Stimulated activated CD8-positive, alpha-beta memory T cell treated with anti-CD3 and anti-CD28 coated beads, Interleukin-2, amount 100 ng/mL, for 48 hours (primary cell): ENCODE results near the gene KCNQ2.
A peak's percentile ranks its signal among the peaks of the same experiment; 100 is the strongest.
"Not testable (repeated sequence)": the region's sequence is repeated elsewhere in the genome, so short reads cannot be mapped to it uniquely, and the experiment has no call there.

ENCODE experiments used
- DNase-seq, 2 donors: peaks; one replicate each; pipeline ENCODE4 v3.0.0-alpha.2; 2020; ENCODE audit warnings: low read depth in 2 of 2

KCNQ2 gene

DNA sequence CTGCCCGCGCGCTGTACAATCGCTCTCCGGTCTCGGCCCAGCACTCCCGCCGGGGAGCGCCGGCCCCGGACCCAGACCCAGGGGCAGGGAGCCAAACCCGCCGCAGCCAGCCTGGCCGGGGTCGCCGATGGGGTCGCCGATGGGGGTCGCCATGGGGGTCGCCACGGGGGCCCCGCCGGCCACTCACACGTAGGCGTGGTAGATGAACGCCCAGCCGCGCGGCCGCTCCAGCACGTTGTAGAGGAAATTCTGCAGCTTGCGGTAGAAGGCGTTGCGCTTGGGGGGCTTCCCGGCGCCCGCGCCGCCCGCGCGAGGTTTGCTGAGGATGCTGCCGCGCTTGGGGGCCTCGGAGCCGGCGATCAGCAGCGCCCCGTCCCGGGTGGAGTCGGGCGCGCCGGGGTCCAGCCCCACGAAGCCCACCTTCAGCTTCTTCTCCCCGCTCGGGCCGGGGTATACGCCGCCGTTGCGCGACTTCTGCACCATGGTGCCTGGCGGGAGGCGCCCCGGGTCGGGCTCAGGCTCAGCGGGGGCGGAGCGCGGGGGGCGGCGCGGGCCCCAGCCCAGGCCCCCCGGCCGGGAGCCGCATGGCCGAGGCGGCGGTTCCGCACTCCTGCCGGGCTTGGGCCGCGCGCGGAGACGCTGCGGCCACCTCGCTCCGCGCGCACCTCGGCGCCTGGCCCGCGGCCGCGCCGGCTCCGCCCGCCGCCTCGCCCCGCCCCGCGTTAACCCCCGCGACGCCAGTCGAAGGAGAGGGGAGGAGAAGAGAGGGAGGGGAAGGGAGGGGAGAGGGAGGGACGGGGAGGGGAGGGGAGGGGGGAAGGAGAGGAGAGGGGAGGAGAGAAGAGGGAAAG, at the start of gene KCNQ2:
KCNQ2 (minus strand) TSS at position 675 of the 851 bp plus-strand sequence; CDS start at position 483, 192 bp downstream.
- no peak for DNase-seq

DNA sequence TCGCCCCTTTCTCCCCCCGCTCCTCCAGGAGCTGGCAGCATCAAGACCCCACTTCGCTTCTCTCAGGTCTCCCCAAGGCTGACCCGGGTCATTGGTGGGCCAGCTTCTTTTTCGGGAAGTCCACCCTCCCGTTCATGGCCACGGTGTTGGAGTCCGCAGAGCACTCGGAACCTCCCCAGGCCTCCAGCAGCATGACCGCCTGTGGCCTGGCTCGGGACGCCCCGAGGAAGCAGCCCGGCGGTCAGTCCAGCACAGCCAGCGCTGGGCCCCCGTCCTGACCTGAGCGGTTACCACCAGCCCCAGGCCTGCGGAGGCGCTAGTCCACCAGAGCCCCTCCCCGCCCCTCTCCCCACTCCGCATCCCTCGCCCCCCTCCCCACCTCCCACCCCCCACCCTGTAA, 49.1 kb upstream of the KCNQ2 start:
- no peak for DNase-seq

DNA sequence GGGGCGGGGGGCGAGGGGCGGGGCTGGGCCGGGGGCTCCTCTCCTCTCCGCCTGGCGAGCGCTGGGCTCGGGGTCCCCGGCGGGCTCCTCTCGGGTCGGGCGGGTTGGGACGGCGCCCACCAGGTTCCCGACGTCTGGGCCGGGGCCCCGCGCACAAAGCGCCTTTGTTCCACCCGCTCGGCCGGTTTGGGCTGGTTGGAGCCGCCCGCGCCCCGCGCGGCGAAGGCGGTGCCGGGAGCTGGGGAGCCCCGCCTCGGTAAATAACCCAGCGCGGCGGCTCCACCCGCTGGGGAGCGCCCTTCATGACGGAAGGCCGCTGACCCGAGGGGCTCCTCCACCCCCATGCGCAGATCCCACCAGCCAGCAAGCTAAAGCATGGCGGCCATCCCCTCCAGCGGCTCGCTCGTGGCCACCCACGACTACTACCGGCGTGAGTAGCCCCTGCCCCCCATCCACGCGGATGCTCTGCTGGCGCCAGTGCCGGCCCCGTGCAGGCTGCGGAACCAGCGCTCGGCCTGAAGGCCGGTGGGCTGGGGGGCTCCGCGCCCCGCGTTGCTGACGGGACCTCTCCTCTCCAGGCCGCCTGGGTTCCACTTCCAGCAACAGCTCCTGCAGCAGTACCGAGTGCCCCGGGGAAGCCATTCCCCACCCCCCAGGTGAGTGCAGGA, 48.6 kb upstream of the KCNQ2 start:
- DNase-seq, result peak; percentile 50 to 59

DNA sequence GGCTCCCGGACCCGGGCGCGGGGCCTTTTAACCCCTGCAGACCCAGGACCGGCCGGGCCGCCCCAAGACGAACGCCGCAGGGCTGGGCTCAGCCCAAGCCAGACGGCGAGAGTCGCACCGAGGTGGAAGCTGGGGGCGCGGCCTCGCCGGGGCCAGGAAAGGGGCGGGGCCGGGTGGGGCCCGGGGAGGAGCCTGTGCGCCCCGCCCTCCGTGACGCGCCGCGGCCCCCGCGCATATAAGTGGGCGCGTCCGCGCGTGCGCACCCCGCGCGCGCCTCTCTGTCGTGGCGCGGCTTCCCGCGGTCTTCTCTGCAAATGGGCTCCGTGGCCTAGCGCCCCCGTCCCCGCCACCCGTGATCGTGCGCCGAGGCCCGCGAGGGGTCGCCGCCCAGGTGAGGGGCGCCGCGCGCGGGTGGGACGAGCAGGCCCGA, 48.1 kb upstream of the KCNQ2 start, which contains the start of gene PPDPF:
PPDPF (plus strand) TSS at position 262 of the 430 bp plus-strand sequence. CDS start 544 bp downstream, outside the sequence.
- DNase-seq, result peak; percentile 66 to 76

DNA sequence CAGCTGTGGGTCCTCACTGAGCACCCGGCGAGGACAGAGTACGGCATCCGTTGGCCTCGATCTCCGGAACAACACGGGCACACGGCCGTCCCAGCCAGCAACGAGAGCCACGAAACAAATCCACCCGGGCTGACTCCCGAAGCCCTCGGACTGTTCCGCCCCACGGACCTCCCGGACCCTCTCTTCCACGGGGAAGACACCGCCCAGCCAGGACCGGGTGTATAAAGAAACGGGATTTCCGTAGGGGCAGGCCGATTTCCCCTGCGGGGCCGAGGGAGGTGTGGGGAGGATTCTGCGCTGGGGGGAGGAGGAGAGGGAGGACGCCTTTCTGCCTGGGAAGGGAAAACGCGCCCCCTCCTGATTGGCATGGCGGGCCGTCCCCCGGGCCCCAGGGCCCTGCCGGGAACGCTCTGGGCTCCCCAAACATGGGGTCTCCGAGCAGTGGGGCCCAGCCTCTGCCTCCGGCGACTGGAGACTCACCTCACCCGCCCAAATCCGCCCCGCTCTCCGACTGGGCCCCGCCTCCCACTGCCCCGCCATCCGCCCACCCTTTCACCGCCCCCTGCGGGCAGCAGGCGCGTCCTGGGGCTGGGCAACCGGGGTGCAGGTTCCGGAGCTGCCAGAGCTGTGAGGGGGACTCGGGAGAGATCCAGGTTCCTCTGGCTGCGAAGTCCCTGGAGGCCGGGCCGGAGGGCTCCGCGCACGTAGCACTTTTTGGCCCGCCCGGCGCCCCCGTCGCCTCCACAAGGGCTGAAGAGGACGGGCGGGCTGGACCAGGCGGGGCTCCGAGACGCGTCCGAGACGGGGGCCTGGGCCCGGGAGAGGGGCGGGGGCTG, 47.4 kb upstream of the KCNQ2 start:
- DNase-seq, result peak; percentile 49 to 51

DNA sequence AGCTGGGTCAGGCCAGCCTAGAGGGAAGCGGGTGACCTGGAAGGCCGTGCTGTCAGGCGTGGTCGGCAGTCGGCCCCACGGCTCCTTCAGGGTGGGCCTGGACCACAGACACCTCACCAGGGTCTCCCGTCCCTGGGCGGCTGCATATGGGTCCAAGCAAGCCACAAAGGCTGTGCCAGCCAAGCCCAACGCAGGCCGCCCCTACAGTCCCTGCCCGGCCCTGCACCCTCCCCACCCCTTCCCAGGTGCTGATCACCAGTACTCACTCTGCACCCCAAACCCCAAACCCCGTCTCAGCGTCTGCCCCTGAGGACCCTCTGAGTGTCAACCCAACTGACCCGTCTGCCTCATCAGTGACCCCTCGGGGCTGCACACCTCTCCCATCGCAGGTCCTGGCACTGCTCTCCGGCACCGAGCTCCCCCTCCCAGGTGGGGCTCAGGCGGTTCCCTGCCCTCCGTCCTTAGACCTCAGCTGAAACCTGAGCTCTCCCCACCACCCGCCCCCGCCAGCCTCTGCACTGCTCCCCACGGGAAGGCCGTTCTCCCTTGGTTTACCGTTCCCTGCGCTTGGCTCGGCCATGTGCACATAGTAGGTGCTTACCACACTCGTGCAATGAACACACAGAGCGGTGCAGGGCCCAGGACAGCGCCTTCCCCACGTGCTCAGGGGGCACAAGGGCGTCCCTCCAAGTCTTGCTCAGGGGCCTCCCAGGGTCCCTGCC, 46.7 kb upstream of the KCNQ2 start:
- no peak for DNase-seq

DNA sequence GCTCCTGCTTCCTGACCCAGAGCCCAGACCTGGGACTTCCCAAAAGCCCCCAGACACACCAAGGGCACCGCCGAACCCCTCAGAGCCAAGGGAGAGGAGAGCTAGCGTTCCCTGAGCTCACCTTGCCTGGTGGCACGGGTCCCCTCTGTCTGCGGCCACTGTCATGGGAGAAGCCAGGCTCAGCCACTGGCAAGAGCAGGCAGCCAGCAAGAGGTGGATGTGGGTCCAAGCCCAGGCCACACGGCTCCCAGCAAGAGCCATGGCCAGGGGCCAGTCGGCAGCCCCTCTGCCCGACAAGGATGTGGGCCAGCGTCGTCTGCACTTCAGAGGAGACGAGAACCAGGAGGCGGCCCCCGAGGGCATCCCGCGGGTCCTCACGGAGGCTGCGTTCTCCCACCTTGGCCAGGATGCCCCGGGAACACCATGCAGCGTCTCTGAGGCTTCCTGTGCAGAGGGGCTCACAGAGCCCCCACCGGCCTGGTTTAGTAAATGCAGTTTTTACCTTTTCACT, 46.0 kb upstream of the KCNQ2 start:
- DNase-seq, result no peak

DNA sequence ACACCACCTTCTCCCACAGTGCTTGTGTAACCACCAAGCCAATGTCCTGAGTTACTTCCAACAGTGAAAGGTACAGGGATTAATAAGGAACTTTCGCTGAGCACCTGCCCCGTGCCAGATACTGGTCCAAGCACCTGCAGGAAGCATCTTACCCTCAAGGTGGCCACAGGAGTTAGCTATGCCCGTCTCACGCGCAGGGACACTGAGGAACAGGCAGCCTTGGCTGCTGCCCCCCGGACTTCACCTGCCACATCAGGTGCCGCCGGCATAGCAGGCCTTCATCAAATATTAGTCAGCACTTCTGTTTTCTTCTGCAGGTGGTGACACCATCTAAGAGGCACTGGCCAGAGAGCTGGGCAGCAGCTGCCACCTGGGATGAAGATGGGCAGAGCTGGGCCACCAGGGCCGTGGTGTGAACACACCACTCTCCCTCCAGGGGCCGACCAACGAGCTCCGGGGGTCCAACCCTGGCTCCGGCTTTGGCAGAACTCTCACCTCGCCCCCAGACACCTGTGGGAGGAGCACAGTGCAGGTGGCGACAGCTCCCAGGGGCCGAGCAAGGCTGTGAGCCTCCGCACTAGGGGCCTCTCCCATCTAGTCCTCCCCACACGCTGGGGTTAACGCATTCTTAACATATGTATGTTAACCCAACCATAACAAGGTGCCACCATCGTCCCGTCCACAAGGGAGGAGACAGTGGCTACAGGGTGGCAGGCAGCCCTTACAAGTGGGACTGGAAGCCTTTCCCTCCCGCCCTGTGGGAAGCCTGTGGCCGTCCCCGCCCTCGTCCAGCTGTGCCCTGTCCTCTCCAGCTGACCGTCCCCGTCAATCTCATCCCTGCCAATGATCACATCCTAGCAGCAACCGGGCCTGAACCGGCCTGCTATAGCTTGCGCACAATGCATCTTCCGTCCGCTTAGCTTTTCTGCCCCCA, 45.2 kb upstream of the KCNQ2 start:
- no peak for DNase-seq

DNA sequence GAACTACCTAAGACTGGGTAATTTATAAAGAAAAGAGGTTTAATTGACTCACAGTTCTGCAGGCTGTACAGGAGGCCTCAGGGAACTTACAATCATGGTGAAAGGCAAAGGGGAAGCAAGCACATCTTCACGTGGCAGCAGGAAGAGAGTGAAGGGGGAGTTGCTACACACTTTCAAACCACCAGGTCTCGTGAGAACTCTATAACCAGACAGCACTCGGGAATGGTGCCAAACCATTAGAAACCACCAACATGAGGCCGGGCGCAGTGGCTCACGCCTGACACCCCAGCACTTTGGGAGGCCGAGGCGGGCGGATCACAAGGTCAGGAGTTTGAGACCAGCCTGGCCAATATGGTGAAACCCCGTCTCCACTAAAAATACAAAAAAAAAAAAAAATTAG, 42.1 kb upstream of the KCNQ2 start:
- DNase-seq, result not testable (repeated sequence)

DNA sequence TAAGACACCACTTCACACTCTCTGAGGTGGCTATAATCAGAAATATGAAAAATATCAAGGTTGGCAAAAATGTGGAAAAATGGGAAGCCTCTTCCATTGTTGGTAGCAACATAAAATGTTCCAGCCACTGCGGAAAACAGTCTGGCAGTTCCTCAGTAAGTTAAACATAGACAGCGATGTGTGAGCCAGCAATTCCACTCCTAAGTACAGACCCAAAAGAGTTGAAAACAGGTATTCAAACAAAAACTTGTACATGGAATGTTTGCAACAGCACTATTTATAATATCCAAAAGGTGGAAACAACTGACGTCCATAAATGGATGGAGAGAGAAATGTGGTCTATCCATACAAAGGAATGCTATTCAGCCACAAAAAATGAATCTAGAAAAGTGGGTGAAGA, 40.8 kb upstream of the KCNQ2 start:
- DNase-seq, result no peak

DNA sequence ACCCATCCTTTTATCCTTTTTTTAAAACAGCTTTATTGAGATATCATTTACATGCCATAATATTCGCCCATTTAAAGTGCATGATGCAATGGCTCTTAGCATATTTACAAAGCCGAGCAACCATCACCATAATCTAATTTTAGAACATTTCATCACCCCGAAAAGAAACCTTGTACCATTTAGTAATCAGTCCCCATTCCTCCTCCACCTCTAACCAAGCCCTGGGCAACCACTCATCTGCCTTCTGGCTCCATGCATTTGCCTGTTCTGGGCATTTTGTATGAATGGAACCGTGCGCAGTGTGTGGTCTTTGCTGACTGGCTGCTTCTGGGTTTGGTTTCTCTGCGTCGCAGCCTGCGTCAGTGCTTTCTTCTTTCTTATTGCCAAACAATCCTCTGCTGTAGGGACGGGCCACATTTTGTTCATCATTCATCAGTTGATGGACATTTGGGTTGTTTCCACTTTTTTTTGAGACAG, 36.7 kb upstream of the KCNQ2 start:
- no peak for DNase-seq

DNA sequence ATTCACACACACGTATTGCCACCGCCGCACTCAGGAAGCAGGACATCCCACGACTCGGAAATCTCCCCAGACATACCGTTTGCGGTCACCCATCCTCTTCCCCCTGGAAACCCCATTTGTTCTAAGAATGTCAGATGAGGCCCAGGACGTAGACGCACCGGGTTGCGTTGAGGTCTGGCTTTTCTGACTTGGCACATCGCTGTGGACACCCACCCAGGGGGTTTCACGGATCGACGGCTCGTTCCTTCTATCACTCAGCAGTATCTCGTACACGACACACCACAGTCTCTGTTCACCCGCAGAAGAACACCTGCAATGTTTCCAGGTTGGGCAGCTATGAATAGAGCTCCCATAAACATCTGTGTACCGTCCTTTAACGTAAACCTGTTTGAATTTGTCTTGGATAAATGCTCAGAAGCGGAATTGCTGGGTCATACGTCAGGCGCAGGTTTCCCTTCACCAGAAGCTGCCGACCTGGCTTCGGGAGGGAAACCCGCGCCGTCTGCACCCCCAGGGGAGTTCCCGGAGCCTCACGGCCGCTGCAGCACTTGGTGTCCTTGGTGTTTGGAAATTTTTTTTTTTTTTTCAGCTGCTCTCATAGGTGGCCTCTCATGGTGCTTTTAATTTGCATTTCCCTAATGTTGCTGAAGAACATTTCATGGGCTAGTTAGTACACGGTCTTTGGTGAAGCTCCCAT, 35.8 kb upstream of the KCNQ2 start:
- no peak for DNase-seq

DNA sequence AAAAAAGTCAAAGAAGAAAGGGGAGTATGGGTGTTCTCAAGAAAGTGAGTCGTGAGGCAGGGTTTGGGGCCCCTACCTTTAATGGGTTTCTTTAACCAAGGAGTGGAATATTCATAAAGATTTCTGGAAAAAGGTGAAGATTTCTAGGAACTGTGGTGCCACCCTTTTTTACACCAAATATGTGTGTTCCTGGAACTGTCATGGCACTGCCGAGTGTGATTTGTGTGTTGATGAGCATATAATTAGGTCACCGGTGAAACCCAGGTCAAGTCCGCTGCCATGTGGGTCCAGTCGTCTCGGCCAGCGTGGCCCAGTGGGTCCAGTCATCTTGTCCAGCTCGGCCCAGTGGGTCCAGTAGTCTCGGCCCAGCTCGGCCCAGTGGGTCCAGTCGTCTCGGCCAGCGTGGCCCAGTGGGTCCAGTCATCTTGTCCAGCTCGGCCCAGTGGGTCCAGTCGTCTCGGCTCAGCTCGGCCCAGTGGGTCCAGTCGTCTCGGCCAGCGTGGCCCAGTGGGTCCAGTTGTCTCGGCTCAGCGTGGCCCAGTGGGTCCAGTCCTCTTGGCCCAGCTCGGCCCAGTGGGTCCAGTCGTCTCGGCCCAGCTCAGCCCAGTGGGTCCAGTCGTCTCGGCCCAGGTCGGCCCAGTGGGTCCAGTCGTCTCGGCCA, 34.8 kb upstream of the KCNQ2 start:
- DNase-seq, result no peak

DNA sequence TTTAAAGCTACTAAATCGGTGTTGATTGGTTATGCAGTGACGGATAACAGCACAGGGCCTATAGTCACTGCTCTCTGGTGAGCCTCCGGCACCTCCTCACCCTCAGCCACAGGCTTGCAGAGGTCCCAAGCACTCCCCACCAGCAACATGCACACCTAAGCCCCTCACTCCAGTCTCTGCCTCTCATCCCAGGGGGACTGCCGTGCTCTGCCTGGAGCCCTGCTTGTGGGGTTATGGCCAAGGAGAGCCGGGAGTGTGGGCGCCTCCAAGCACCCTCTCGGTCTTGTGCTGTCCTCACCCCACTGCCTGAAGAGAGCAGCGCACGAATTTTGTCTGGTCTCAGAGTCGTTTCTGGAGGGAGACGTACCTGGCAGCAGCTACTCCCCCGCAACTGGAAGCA, 33.3 kb upstream of the KCNQ2 start:
- no peak for DNase-seq

DNA sequence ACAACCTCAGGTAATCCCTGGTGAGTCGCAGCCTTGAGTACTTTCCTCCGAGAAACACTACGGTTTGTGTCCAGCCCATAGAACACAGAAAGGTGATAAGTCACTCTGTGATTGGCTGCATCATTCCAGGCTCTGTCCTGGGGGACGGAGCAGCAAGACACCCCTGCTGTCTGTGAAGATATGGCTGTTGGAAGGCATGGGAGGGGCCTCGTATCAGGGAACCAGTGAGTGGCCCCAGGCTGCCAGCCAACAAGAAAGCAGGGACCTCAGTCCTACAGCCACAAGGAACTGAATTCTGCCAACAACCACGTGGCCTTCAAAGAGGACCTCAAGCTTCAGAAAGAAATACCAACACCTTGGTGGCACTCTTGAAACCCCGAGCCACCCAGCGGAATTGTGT, 32.8 kb upstream of the KCNQ2 start:
- no peak for DNase-seq

DNA sequence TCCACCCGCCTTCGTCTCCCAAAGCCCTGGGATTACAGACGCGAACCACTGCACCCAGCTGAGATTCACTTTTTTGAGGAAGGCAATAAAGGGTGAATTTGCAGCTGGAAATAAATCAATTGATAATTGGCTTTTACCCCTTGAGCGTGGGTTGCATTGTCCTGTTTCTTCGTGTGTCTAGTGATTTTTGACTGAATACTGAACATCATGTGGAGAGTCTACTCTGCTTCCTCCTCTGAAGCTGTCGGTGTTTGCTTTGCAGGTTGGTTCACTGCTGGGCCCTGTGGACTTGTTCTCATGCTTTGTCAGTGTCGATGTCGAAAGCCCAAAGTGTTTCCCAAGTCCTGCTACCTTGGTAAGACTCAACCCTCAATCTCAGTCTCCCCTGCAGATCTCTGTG, 32.2 kb upstream of the KCNQ2 start:
- DNase-seq, result no peak

DNA sequence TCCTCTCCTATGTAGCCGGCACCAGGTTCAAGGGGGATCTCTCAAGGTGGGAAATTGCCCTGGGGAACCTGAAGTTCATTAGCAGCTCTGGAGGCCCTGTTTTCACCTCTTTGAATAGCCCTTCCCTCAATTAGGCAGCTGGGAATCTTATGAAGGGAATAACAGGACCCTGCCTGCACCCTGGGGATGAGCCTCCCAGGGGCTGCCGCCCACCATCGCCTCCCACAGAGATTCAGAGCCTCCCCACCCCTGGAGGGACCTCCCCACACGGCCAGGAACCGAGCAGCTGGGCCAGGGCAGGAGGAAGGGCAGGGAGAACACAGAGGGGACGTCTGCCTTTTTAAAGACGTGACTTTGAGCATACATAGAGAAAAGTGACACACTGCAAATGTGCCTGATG, 31.1 kb upstream of the KCNQ2 start:
- DNase-seq, result no peak

DNA sequence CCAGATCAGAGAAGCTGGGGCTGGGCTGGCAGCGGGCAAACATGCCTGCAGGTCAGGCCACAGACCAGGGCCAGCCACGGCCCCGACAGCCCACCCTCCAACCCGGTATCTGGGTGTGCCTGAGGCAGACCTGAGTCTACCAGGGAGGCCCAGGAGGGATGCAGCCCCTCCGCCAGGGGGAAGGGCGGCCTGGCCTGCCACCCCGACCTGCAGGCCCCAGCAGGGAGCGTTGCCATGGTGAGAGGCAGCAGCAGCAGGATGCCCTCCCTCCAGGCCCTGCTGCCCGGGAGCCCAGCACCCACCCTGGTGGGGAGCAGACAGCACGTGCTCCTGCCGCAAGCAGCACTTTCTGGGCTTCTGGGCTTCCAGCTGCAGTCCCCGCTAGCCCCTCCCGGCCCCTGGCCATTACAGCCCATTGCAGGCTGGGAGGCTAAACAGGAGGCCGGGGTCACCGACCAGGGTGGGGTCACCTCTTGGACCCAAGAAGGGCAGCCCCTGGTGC, 30.3 kb upstream of the KCNQ2 start:
- DNase-seq, result no peak
